Tibial artery (tissue), 4 donors: Measurements from ENCODE around the gene NADK2.

Experiments used
- DNase-seq, 2 donors: peaks; one replicate each; pipeline ENCODE4 v3.0.0-alpha.2; 2019
- H3K27ac ChIP-seq, 2 donors: fragments of 200-600 bp; sonication (generic) in 1 of 2; 1 replicate in 1 of 2; 2 replicates in 1 of 2; pipeline ENCODE4 v1.5.1; 2018 to 2019; ENCODE audit warnings: mild to moderate bottlenecking in 1 of 2
- H3K27me3 ChIP-seq, 2 donors: fragments of 200-600 bp; sonication (generic) in 1 of 2; one replicate each; pipeline versions ENCODE4 v1.5.1 to v1.6.0; 2016 to 2019
- H3K36me3 ChIP-seq, 3 donors: fragments of 200-600 bp; sonication (generic) in 2 of 3; one replicate each; pipeline ENCODE4 v1.5.1; 2016 to 2019; ENCODE audit warnings: mild to moderate bottlenecking in 2 of 3
- H3K4me1 ChIP-seq, 4 donors: fragments of 200-600 bp; sonication (generic) in 2 of 4; 1 replicate in 3 of 4; 2 replicates in 1 of 4; pipeline ENCODE4 v1.5.1; 2016 to 2019
- H3K4me3 ChIP-seq, 2 donors: fragments of 200-600 bp; sonication (generic) in 1 of 2; 1 replicate in 1 of 2; 2 replicates in 1 of 2; pipeline ENCODE4 v1.5.1; 2018 to 2019; ENCODE audit warnings: mild to moderate bottlenecking in 2 of 2
- H3K9me3 ChIP-seq, 3 donors: fragments of 200-600 bp; sonication (generic) in 1 of 3; one replicate each; pipeline ENCODE4 v1.5.1; 2016 to 2019
- intact Hi-C: fragments of 100-400 bp; cut with DNase I; formaldehyde crosslinking; loops from one replicate; pipeline ENCODE4 v1.15.0; 2023; ENCODE audit warnings: low total_unique reads
- TF ChIP-seq, protein P1 (sequence below), 2 experiments: fragments of 200-600 bp in 1 of 2; fragments of 450-650 bp in 1 of 2; IDR thresholded peaks; one replicate each; pipeline ENCODE4 v1.5.1; 2017 to 2019; ENCODE audit warnings: antibody characterized with exemption in 2 of 2, mild to moderate bottlenecking in 1 of 2, moderate library complexity in 1 of 2

Gene NADK2

DNA sequence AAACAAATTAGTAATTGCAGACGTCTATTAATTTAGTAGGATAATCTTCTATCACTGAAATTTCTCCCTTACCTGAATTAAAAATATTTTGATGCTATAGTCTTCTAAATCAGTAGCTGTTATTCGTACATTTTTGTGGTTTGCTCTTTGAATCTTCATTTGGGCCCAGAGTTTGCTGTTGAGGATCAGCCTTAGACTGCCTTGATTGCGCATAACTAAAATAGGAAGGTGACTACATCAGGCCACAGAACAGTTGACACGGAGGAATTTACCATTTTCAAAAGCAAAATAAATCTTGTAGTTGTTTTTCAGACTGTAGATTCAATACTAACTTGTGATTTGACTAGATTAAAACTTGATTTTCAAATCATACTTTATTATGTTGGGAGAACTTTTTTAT is 11.8 kb upstream of the NADK2 start:
- TF ChIP-seq, protein P1, sequence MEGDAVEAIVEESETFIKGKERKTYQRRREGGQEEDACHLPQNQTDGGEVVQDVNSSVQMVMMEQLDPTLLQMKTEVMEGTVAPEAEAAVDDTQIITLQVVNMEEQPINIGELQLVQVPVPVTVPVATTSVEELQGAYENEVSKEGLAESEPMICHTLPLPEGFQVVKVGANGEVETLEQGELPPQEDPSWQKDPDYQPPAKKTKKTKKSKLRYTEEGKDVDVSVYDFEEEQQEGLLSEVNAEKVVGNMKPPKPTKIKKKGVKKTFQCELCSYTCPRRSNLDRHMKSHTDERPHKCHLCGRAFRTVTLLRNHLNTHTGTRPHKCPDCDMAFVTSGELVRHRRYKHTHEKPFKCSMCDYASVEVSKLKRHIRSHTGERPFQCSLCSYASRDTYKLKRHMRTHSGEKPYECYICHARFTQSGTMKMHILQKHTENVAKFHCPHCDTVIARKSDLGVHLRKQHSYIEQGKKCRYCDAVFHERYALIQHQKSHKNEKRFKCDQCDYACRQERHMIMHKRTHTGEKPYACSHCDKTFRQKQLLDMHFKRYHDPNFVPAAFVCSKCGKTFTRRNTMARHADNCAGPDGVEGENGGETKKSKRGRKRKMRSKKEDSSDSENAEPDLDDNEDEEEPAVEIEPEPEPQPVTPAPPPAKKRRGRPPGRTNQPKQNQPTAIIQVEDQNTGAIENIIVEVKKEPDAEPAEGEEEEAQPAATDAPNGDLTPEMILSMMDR (IDR thresholded peaks at IDR 0.05), result no peak
- H3K36me3 ChIP-seq, result peaks cover 0 to 9% (median 4%) of the 10 kb centered on the region in 3 donors

DNA sequence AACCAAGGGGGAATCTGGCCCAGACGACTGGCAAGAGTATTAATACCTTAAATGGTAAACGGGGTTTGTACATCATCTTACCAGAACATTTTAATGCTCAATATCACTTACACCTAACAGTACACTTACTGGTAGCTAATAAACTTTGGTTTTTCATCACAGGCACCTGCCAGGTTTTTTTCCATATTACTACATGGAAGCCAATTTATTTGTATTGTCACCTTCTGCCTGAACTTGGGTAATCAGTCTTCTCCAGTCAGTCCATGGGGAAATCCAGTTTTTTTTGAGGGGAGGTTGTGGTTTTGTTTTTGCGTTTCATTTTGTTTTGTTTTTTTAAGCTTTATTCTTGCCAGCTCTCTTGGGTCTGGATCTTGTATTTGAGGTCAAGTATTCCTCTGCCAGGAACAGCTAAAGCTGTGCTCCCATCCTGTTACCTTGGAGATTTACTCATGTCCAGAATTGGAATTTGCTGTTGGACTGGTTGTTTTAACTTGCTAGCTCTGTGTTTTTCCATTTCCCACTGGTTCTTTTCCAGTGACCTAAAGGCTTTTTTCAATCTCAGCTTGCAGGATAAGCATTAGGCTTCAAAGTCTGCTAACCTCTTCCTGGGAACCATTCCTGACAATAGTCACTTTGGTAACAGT is 11.1 kb upstream of the NADK2 start:
- no peak overlapping the region for H3K4me3 ChIP-seq
- peaks cover 0 to 39% (median 7%) of the 10 kb centered on the region in 4 donors for H3K4me1 ChIP-seq
- H3K27me3 ChIP-seq, result no peaks in the 10 kb centered on the region
- intact Hi-C loops, result no loop called here
- no peaks in the 10 kb centered on the region for H3K9me3 ChIP-seq
- TF ChIP-seq, protein P1 (IDR thresholded peaks at IDR 0.05), result no peak
- peak overlapping the region; percentile 70 to 72 for H3K27ac ChIP-seq
- no peak for DNase-seq
- peaks cover 0 to 7% (median 5%) of the 10 kb centered on the region in 3 donors for H3K36me3 ChIP-seq

More for the DNA sequence above, 11.8 kb upstream of the NADK2 start:
- intact Hi-C loops, result no loop called here
- Histone ChIP-seq H3K27me3 (no peaks in the 10 kb centered on the region), H3K4me3 (no peak overlapping the region), H3K27ac (peak overlapping the region; percentile 70 to 72), H3K4me1 (peaks cover 0 to 39% (median 7%) of the 10 kb centered on the region in 4 donors), H3K9me3 (no peaks in the 10 kb centered on the region)
- no peak for DNase-seq

DNA sequence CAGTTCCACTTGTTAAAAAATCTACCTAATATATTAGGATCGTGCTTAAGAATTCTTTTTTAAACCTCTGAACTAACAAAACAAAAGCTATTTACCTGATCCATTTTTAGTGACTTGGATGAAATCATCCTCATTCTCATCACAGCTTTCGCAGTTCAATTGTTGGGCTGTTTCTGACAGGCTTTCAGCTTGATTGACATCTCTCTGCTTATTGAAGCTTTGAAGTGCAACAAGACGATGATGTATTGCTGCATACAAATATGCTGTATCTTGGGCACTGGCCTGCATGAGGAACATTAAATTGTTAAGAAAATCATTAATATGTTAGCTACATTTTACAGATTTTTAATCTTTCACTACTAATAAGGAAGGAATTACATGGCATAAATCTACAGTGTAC is 9.5 kb upstream of the NADK2 start:
- H3K27me3 ChIP-seq, result no peaks in the 10 kb centered on the region
- no peaks in the 10 kb centered on the region for H3K9me3 ChIP-seq
- peaks cover 0 to 10% (median 5%) of the 10 kb centered on the region in 3 donors for H3K36me3 ChIP-seq
- TF ChIP-seq, protein P1 (IDR thresholded peaks at IDR 0.05), result no peak
- DNase-seq, result no peak
- peak overlapping the region; percentile 40 to 72 for H3K27ac ChIP-seq
- intact Hi-C loops, result no loop called here
- H3K4me1 ChIP-seq, result peaks cover 0 to 39% (median 7%) of the 10 kb centered on the region in 4 donors
- H3K4me3 ChIP-seq, result no peak overlapping the region

DNA sequence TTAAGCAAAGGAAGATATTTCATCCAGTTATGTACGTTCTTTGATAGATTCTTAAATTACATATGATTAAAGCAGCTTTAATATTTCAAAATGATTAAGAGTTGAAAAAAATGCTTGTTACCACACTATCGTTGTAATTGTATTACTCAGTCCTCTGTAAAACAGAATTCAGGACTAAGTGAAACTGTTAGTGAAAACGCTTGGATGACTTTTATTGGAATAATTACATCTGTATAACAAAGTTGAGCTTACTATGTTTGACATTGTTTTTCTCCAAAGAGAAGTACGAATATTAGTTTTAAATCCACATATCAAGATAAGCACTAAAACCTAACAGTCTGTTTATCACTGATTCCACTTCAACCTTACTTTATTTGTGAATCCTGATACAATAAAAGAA is 8.7 kb upstream of the NADK2 start:
- Histone ChIP-seq H3K36me3 (peaks cover 0 to 7% (median 5%) of the 10 kb centered on the region in 3 donors), H3K9me3 (no peaks in the 10 kb centered on the region), H3K27me3 (no peaks in the 10 kb centered on the region), H3K4me1 (peaks cover 0 to 39% (median 7%) of the 10 kb centered on the region in 4 donors), H3K4me3 (no peak overlapping the region), H3K27ac (peak overlapping the region in 1 of 2 donors; percentile 72)
- no peak for DNase-seq
- intact Hi-C loops, result no loop called here
- TF ChIP-seq, protein P1 (IDR thresholded peaks at IDR 0.05), result no peak

DNA sequence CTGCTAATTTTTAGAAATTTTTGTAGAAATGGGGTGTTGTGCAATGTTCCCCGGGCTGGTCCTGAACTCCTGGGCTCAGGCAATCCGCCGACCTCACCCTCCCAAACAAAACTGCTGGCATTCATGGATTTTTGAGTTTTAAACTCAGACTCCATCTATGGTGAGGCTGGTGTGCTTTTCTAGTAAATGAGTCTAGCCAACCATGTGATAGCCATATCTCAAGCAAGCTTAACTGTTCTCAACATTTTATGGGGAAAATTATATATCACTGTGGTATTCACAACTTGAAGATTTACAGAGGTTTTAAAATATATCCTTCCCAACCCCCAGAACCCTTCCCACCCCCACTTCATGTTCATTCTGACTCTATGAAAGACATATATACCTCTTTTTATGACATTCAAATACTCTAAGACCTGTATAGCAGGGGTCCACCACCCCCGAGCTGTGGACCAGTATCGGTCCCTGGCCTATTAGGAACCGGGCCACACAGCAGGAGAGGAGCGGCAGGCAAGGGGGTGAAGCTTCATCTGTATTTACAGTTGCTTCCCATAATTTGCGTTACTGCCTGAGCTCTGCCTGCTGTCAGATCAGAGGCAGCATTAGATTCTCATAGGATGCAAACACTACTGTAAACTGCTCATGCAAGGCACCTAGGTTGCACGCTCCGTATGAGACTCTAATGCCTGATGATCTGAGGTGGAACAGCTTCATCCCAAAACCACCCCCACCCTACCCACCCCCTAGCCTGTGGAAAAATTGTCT is 4.5 kb upstream of the NADK2 start:
- no peak for DNase-seq
- no peaks in the 10 kb centered on the region for H3K27me3 ChIP-seq
- intact Hi-C loops, result loop anchor here (10.0 kb wide), 1 partner anchor 59 kb away; the partner anchor contains the start of gene RANBP3L
- no peak overlapping the region for H3K27ac ChIP-seq
- no peaks in the 10 kb centered on the region for H3K9me3 ChIP-seq
- peaks cover 0 to 7% (median 5%) of the 10 kb centered on the region in 3 donors for H3K36me3 ChIP-seq
- peaks cover 0 to 15% (median 7%) of the 10 kb centered on the region in 4 donors for H3K4me1 ChIP-seq
- H3K4me3 ChIP-seq, result no peak overlapping the region
- TF ChIP-seq, protein P1 (IDR thresholded peaks at IDR 0.05), result no peak
